ENCODE data around the gene MIPEP.

DNA sequence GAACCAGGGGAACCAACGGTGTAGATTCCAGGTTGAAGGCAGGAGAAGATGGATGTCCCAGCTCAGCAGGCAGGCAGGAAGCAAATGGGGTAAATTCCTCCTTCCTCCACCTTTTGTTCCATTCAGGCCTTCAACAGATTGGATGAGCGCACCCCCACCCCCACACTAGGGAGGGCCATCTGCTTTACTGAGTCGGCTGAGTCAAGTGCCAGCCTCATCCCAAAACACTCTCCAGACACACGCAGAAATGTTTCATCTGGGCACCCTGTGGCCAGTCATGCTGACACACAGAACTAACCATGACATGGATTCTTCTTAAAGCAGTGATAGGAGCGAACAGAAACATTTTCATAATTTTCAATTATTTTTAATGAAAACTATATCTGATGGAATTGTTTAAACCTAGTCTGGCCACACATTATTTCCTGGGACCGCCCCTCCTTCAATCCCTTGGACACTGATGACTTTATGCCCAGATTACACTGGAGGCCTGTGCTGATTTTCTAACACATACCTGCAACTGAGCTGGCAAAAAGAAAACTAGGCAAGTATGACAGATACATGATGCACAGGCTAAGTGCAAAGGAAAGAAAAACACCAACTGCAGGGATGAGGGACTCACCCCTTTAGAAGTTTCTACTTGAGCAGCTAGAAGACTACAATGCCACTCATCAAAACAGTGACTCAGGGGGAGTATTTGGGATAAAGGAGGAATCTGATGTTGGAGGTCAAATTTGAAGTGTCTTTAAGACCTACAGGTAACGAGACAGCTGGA, 164.8 kb downstream of the MIPEP start:
- no peak for TF ChIP-seq CTCF (IDR thresholded peaks at IDR 0.05)
- no peak for TF ChIP-seq POLR2A (IDR thresholded peaks at IDR 0.05)
- no peak for TF ChIP-seq POLR2AphosphoS5 (IDR thresholded peaks at IDR 0.05)

Data from transverse colon (tissue), 4 donors.